Measurements from ENCODE around the gene ARHGAP19. TPM values are rescaled to one million over a fixed set of nuclear protein-coding genes. Genes with fewer than 3 reads are reported as not detected.

Gene ARHGAP19
- total RNA-seq, 2 experiments from 2014 or later: 42.3 to 53.2 TPM

DNA sequence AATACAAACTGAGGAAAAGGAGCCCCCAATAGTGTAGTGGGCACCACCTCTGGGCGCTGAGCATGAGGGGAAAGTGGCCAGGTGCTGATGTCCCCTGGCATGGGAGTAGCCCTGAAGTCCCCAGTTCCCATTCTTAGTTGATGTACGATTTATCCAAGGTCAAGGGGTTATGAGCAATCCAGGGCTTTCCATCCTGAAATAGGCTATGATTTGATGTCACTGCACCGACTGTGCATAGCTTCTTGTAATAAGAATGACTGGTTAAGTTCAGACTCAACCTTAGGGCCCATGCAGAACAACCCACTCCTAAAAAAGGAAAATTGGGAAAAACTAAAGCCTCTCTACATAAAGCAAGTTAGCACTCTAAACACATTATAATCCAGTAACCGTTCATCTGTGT lies 31.1 kb upstream of the ARHGAP19 start:
- Mint-ChIP-seq H3K9me3 (no peaks in the 10 kb centered on the region), H3K27ac (no peak overlapping the region), H3K36me3 (ENCODE audit: low read depth) (no peaks in the 10 kb centered on the region), H3K27me3 (peaks cover 2% of the 10 kb centered on the region), H3K4me3 (no peak overlapping the region), H3K4me1 (ENCODE audit: low read depth) (peaks cover 34% of the 10 kb centered on the region)
- ChIA-PET CTCF (interaction anchor here (3.0 kb wide), 1 partner anchor 10 kb away, joined by 15 read pairs; the partner anchor contains the start of gene FRAT2), POLR2A (interaction anchor here (2.8 kb wide), 1 partner anchor 10 kb away, joined by 18 read pairs; the partner anchor contains the start of gene FRAT2)
- DNase-seq: no peak
- ATAC-seq: no peak
- intact Hi-C loops (cut with micrococcal nuclease): no loop called here
- TF ChIP-seq, protein P1, sequence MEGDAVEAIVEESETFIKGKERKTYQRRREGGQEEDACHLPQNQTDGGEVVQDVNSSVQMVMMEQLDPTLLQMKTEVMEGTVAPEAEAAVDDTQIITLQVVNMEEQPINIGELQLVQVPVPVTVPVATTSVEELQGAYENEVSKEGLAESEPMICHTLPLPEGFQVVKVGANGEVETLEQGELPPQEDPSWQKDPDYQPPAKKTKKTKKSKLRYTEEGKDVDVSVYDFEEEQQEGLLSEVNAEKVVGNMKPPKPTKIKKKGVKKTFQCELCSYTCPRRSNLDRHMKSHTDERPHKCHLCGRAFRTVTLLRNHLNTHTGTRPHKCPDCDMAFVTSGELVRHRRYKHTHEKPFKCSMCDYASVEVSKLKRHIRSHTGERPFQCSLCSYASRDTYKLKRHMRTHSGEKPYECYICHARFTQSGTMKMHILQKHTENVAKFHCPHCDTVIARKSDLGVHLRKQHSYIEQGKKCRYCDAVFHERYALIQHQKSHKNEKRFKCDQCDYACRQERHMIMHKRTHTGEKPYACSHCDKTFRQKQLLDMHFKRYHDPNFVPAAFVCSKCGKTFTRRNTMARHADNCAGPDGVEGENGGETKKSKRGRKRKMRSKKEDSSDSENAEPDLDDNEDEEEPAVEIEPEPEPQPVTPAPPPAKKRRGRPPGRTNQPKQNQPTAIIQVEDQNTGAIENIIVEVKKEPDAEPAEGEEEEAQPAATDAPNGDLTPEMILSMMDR (IDR thresholded peaks at IDR 0.05): no peak

DNA sequence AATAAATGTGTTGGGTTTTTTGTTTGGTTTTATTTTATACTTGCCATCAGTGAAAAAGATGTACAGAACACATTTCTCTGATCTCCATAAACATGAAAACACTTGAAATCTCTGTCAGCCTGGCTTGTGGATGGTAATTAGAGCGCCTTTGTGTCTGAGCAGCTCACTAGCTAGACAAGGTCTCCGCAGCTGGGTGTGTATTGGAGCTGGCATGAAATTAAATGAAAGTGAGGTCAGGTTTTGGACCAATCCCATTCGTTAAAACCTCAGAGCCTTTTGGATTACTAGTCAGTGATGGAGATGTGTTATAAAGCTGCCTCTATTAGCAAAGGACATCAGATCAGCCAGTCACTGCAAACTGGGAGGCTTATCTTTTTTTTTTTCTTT lies 29.4 kb upstream of the ARHGAP19 start:
- Mint-ChIP-seq H3K36me3 (ENCODE audit: low read depth) (no peaks in the 10 kb centered on the region), H3K4me3 (peak overlapping the region; percentile 83), H3K9me3 (no peaks in the 10 kb centered on the region), H3K27ac (no peak overlapping the region), H3K4me1 (ENCODE audit: low read depth) (peaks cover 21% of the 10 kb centered on the region), H3K27me3 (peaks cover 2% of the 10 kb centered on the region)
- ChIA-PET POLR2A (interaction anchor here (1.4 to 2.8 kb wide), 2 partner anchors 12 to 30 kb away, joined by 3 to 18 read pairs; partner anchors contain the start of gene FRAT2), CTCF (interaction anchor here (1.1 to 3.0 kb wide), 2 partner anchors 12 to 43 kb away, joined by 4 to 15 read pairs; partner anchors contain the start of gene FRAT2)
- DNase-seq (no peak), ATAC-seq (no peak)
- intact Hi-C loops (cut with micrococcal nuclease): no loop called here
- TF ChIP-seq, protein P1 (IDR thresholded peaks at IDR 0.05): no peak

DNA sequence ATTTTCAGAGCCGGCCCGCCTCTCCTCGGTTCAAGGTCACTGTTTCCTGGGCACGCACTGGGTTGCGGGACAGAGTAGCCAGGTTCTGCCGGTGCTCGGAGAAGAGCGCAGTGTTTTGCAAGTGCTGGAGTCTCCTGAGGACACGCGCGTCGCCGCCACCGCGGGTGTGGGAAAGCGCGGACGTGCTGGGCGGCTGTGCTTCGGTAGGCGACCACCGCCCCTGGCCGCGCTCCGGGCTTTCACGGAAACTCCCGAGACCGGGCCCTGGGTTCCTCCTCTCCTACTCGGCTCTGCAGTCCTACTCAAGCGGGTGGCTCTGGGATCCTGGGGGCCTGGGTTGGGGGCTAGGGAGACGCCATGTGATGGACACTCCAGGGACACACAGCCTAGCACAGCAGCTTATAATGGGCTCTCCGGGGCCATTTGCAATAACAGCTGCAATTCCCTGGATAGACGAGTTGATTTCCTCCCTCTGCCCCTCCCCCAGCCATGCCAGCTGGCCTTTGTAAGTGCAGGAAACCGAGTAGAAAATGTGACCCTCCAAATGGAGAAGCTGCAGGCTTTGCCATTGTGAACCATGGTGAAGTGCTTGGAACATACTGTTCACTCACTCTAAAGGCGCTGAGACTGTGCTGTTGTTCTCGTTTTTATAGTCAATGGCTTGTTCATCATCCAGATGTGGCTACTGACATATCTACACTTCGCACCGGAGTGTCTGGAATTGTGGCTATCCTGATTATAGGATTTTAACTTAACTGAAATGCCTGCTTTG lies 28.8 kb upstream of the ARHGAP19 start:
- H3K4me1 Mint-ChIP-seq (ENCODE audit: low read depth): peaks cover 21% of the 10 kb centered on the region
- peak; percentile 28 for DNase-seq
- peaks cover 2% of the 10 kb centered on the region for H3K27me3 Mint-ChIP-seq
- peak overlapping the region; percentile 82 for H3K27ac Mint-ChIP-seq
- intact Hi-C loops (cut with micrococcal nuclease): no loop called here
- ChIA-PET POLR2A (interaction anchor here (1.4 to 2.8 kb wide), 2 partner anchors 12 to 29 kb away, joined by 3 to 18 read pairs; partner anchors contain the start of gene FRAT2), CTCF (interaction anchor here (1.1 to 3.0 kb wide), 2 partner anchors 13 to 43 kb away, joined by 4 to 15 read pairs; partner anchors contain the start of gene FRAT2)
- no peaks in the 10 kb centered on the region for H3K36me3 Mint-ChIP-seq (ENCODE audit: low read depth)
- H3K4me3 Mint-ChIP-seq: peak overlapping the region; percentile 83
- ATAC-seq: no peak
- TF ChIP-seq, protein P1 (IDR thresholded peaks at IDR 0.05): no peak
- H3K9me3 Mint-ChIP-seq: no peaks in the 10 kb centered on the region

DNA sequence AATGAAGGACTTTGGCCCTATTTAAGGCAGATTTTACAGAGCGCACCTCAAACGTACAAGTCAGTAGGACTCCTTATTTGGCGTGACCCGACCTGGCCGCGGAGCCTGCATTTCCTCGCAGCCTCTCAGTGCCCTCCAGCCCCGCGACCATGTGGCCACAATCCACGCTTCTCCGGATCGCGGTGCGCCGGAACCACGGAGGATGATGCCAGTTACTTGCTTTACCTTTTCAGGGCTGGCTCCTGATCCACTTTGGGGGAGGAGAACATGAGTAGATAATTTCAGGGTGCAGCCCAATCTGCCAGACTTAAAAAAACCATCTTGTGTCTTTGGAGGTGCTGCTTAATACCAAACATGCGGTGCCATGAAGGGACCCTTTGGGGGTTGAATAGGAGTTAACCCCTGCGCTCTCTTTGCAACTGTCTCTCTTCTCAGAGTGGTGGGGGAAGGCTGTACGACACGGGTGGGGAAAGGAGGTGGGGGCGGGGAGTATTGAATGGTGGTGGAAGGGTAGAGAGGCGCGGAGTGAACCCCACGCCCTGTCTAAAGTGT lies 28.1 kb upstream of the ARHGAP19 start:
- intact Hi-C loops (cut with micrococcal nuclease): no loop called here
- Mint-ChIP-seq H3K36me3 (ENCODE audit: low read depth) (no peaks in the 10 kb centered on the region), H3K9me3 (no peaks in the 10 kb centered on the region), H3K4me3 (peak overlapping the region; percentile 83), H3K4me1 (ENCODE audit: low read depth) (peaks cover 21% of the 10 kb centered on the region), H3K27me3 (peaks cover 2% of the 10 kb centered on the region), H3K27ac (peak overlapping the region; percentile 82)
- ATAC-seq (peak; percentile 15), DNase-seq (peak; percentile 49)
- ChIA-PET POLR2A (interaction anchor here (1.1 to 2.6 kb wide), 6 partner anchors 11 to 321 kb away, joined by 3 to 82 read pairs (median 6); partner anchors contain the start of genes ARHGAP19 and FRAT2), CTCF (interaction anchor here (1.1 to 3.5 kb wide), 6 partner anchors 11 to 283 kb away, joined by 3 to 38 read pairs (median 10); partner anchors contain the start of gene FRAT2)
- TF ChIP-seq, protein P1 (IDR thresholded peaks at IDR 0.05): no peak

Measured in activated CD8-positive, alpha-beta T cell treated with anti-CD3 and anti-CD28 coated beads for 36 hours (primary cell).